LNCaP clone FGC (cell line): ENCODE results near the gene HMX2.

Source experiments
- DNase-seq: peaks from one replicate; pipeline ENCODE4 v3.0.0-alpha.2; 2011; ENCODE audit warnings: low read depth
- H3K4me3 ChIP-seq: 2 replicates; pipeline ENCODE4 v1.5.1; 2011; ENCODE audit warnings: mild to moderate bottlenecking, low read depth, low read length, control low read depth
- TF ChIP-seq, protein P1 (sequence below): IDR thresholded peaks from 2 replicates; pipeline ENCODE4 v1.5.1; 2012; ENCODE audit warnings: mild to moderate bottlenecking; ENCODE audit not compliant: control insufficient read depth, insufficient read depth; ENCODE audit errors: extremely low read depth

The HMX2 gene

DNA sequence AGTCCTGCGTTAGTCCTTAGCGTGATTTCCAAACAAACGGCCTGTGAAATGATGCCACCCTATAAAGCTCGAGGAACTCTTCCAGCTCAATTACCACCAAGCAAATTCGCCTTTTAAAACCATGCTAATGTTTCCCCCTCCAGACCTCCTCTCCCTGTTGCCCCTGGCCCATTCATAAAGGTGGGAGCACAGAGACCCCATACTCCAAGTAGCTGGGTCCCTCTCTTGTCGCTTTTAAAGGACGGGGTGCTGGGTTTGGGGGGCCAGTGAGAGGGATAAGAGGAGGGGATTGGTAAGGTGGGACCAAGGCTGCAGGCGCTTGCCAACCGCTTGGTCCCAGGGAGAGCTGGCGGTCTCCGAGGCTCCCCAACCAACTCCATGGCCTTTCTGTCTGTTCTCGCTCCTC, 1.2 kb downstream of the HMX2 start:
- TF ChIP-seq, protein P1, sequence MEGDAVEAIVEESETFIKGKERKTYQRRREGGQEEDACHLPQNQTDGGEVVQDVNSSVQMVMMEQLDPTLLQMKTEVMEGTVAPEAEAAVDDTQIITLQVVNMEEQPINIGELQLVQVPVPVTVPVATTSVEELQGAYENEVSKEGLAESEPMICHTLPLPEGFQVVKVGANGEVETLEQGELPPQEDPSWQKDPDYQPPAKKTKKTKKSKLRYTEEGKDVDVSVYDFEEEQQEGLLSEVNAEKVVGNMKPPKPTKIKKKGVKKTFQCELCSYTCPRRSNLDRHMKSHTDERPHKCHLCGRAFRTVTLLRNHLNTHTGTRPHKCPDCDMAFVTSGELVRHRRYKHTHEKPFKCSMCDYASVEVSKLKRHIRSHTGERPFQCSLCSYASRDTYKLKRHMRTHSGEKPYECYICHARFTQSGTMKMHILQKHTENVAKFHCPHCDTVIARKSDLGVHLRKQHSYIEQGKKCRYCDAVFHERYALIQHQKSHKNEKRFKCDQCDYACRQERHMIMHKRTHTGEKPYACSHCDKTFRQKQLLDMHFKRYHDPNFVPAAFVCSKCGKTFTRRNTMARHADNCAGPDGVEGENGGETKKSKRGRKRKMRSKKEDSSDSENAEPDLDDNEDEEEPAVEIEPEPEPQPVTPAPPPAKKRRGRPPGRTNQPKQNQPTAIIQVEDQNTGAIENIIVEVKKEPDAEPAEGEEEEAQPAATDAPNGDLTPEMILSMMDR = no peak
- no peak for DNase-seq
- H3K4me3 ChIP-seq = no peak overlapping the region

DNA sequence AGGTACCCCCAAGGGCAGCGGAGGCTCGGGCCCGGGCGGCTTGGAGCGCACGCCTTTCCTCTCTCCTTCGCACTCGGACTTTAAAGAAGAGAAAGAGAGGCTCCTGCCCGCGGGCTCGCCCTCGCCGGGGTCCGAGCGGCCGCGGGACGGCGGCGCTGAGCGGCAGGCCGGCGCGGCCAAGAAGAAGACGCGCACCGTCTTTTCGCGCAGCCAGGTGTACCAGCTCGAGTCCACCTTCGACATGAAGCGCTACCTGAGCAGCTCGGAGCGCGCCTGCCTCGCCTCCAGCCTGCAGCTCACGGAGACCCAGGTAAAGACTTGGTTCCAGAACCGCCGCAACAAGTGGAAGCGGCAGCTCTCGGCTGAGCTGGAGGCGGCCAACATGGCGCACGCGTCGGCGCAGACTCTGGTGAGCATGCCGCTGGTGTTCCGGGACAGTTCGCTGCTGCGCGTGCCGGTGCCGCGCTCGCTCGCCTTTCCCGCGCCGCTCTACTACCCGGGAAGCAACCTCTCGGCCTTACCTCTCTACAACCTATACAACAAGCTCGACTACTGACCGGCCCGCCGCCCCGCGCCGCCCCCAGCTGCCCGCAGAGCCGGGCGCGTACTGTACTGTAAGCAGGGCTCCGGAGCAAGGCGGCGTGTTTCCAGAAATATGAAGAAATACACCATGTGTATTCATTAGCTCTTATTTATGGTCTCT, 1.8 kb downstream of the HMX2 start:
- DNase-seq = no peak
- no peak overlapping the region for H3K4me3 ChIP-seq
- TF ChIP-seq, protein P1 = no peak

DNA sequence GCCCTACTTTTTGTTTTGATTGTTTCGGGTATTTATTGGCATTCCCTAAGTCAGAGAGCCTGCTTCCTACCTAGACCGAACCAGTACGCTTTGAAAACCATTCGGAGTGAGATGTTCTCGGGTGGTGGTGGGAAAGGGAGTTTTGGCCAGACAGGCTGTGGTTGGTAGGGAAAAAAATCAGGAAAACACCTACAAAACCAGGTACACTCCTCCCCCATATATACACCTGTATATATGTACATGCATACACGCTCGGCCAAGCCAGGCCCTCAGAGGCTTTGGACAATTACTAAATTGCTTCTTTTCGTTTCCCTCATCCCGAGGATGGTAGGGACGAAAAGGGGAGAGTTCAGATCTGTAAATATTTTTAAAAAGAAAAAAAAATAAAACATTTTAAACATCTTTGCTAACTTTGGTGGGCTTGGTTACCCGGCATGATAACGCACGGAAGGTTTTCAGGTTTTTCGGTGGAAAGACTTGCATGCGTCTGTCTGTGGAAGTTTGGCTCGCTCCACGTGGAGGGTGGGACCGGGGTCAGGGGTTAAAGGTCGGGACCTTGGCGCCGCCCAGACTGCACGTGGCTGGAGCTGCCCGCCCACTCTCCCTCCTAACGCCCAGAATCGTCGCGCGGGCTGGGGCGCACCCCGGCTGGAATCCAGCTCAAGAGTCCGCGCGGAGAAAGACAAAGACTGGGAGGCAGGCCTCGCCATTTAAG, 2.5 kb downstream of the HMX2 start:
- TF ChIP-seq, protein P1 = no peak
- no peak overlapping the region for H3K4me3 ChIP-seq
- DNase-seq = no peak

DNA sequence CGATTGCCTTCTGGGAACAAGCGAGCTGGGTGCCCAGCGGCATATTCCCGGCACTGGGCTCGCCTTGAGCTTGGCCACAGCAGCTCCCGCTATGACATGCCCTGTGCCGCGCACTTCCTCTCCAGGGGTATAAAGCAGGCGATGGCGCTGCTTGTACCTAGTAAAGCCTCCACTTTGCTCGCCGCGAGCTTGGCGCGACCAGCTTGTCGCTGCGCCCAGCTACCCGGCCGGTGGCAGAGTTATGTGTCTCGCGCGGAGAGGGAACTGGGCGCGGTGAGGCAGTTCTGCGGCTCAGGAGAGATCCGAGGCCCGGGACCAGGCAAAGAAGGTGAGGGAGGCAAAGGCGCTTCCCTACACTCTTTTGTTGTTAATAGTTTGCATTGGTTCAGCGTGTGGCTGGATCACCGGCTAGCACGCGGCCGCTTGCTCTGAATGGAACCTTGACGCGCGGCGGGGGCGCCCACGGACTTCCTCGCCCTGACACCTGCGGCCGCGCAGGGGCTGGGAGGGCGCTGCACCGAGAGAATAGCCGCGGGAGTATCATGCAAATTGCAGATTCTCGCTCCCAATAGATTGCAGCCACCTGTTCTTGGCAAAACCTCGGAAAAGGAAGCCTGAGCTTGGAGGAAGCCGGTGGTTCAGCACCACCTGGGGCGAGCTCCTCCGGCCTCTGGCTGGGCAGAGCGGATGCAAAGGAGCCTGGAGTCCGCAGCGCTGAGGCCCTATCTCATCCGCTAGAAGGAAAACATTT, 3.2 kb downstream of the HMX2 start:
- TF ChIP-seq, protein P1 = no peak
- no peak overlapping the region for H3K4me3 ChIP-seq
- no peak for DNase-seq

DNA sequence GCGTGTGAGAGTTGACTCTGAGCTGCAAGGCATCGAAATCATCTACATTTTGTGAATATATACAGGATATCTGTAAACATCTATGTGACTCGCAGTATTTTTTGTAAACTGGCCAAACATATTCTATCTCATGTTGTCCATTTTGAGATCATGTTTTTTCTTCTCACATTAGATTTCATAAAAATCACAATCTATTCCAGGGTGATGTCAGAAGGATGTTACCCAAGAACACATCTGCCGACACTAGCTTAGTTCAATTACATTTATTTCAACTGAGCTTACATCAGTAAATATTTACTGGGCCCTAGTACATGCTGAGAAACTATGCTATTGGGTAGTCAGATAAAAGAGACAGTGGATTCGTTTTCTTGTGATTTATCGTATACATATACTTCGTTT, 3.8 kb downstream of the HMX2 start:
- no peak overlapping the region for H3K4me3 ChIP-seq
- DNase-seq = no peak
- TF ChIP-seq, protein P1 = no peak

DNA sequence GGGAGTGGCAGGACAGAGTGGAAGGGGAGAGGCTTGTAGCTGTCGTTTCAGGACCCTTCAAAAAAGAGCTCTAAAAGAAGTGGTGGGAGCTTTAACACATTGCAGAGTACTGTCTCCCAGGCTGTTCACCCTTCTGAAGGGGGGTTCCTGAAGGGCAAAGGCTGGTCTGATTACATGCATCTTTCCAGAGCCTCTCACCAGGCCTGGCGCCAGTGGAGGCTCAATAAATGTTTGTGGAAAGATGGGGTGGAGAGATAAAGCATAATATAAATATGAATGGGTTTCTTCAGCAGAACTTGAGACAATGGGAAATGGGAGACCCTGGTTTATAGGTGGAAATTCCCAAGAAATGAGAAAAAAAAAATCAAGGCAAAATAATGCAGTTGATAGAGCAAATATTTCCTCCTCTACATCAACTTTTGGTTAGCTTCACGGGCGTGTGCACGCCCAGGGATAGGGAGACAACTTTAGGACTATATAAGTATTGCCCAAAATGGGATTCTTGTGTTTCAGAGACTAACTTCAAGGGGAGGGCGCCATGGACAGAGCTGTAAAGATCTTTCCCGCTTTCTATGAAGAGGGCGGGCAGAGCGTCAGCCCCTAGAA, 5.7 kb downstream of the HMX2 start:
- TF ChIP-seq, protein P1 = no peak
- H3K4me3 ChIP-seq = no peak overlapping the region
- DNase-seq = no peak
